OCI-LY7 (cell line): ENCODE data around the gene TBC1D19. TPM values are rescaled to one million over a fixed set of nuclear protein-coding genes. Genes with fewer than 3 reads are reported as not detected.
A peak's percentile ranks its signal among the peaks of the same experiment; 100 is the strongest.

Experiments used
- BruUV-seq: library from RNA; stranded (reverse); fragments of 400-500 nt; replicated peaks from 2 replicates; lab custom pipeline; 2021; lab: Mats Ljungman, UMichigan
- CTCF ChIA-PET: fragments of 300-600 bp; sonication (Branson Sonifier 250); formaldehyde crosslinking; loops from one replicate; lab custom pipeline; 2022; ENCODE audit warnings: antibody characterized with exemption; ENCODE audit not compliant: unreplicated experiment; lab: Charles Lee
- POLR2A ChIA-PET: fragments of 300-600 bp; sonication (Branson Sonifier 250); formaldehyde crosslinking; loops from one replicate; lab custom pipeline; 2022; ENCODE audit warnings: antibody characterized with exemption; lab: Charles Lee
- DNase-seq: peaks from one replicate; pipeline ENCODE4 v3.0.0-alpha.2; 2015; ENCODE audit warnings: low spot score
- H2AFZ ChIP-seq: fragments of 200-600 bp; sonication (generic), shearing (Covaris generic); 2 replicates; pipeline ENCODE4 v1.6.1; 2014; ENCODE audit warnings: mild to moderate bottlenecking, antibody characterized with exemption, low read length, moderate library complexity
- H3K27ac ChIP-seq: fragments of 200-600 bp; sonication (generic); 2 replicates; pipeline ENCODE4 v1.5.1; 2014; ENCODE audit warnings: mixed run types, low read depth, mild to moderate bottlenecking, moderate library complexity, low read length, inconsistent platforms; ENCODE audit not compliant: poor library complexity, severe bottlenecking
- H3K36me3 ChIP-seq: fragments of 200-600 bp; sonication (generic); 2 replicates; pipeline ENCODE4 v1.6.1; 2014; ENCODE audit warnings: mild to moderate bottlenecking, antibody characterized with exemption, low read length, moderate library complexity, mixed read lengths; ENCODE audit not compliant: insufficient read depth
- H3K4me1 ChIP-seq: fragments of 200-600 bp; sonication (generic); 2 replicates; pipeline ENCODE4 v1.5.1; 2014; ENCODE audit warnings: mild to moderate bottlenecking, low read length; ENCODE audit not compliant: insufficient read depth, poor library complexity, severe bottlenecking
- H3K4me2 ChIP-seq: fragments of 200-600 bp; sonication (generic); 2 replicates; pipeline ENCODE4 v1.6.1; 2014; ENCODE audit warnings: mild to moderate bottlenecking, low read length
- H3K4me3 ChIP-seq: fragments of 200-600 bp; sonication (generic); 2 replicates; pipeline ENCODE4 v1.5.1; 2014; ENCODE audit warnings: mild to moderate bottlenecking, low read depth, low read length; ENCODE audit not compliant: poor library complexity, severe bottlenecking
- H3K79me2 ChIP-seq: fragments of 200-600 bp; sonication (generic); 2 replicates; pipeline ENCODE4 v1.6.1; 2016; ENCODE audit warnings: low read depth, mild to moderate bottlenecking, low read length, moderate library complexity, mixed read lengths; ENCODE audit not compliant: insufficient read depth
- H3K9me2 ChIP-seq: fragments of 200-600 bp; sonication (generic); 2 replicates; pipeline ENCODE4 v1.6.1; 2016; ENCODE audit warnings: mild to moderate bottlenecking, low read length, mixed read lengths; ENCODE audit not compliant: insufficient read depth
- H3K9me3 ChIP-seq: fragments of 200-600 bp; sonication (generic); 2 replicates; pipeline ENCODE4 v1.6.1; 2014; ENCODE audit warnings: mild to moderate bottlenecking, mixed run types, low read length, mixed read lengths
- H4K20me1 ChIP-seq: fragments of 200-600 bp; sonication (generic); 2 replicates; pipeline ENCODE4 v1.6.1; 2014; ENCODE audit warnings: mild to moderate bottlenecking, antibody characterized with exemption, low read length, moderate library complexity, mixed read lengths; ENCODE audit not compliant: insufficient read depth
- CTCF ChIP-seq: fragments of 200-600 bp; sonication (generic); conservative IDR thresholded peaks from 2 replicates; pipeline ENCODE4 v1.5.1; 2014; ENCODE audit warnings: mild to moderate bottlenecking, antibody characterized with exemption, low read length, moderate library complexity, mixed read lengths
- EZH2phosphoT487 ChIP-seq: fragments of 200-600 bp; sonication (generic); IDR thresholded peaks from 2 replicates; pipeline ENCODE4 v1.6.1; 2018; ENCODE audit warnings: low read depth, borderline replicate concordance, mild to moderate bottlenecking, mixed run types, antibody characterized with exemption, low read length, moderate library complexity, mixed read lengths
- intact Hi-C: fragments of 100-400 bp; cut with micrococcal nuclease; formaldehyde crosslinking; loops from one replicate; pipeline ENCODE4 v1.10.0; 2022; ENCODE audit not compliant: unreplicated experiment
- total RNA-seq, 2 experiments: library from RNA; depleted of rRNA in 1 of 2; stranded (reverse); fragments of >200 nt in 1 of 2; shearing (Covaris generic) in 1 of 2; gene quantifications; 2 replicates each; pipeline ENCODE4 v1.2.3, GENCODE V29; 2014 to 2022

TBC1D19 gene
- total RNA-seq, 2 experiments from 2014 or later, result 10.1 to 11.0 TPM

GRCh38 chr4:26715636-26716242 lies 131.9 kb downstream of the TBC1D19 start:
- H3K27ac ChIP-seq, result no peak overlapping the region
- H3K4me1 ChIP-seq, result peaks cover 5% of the 10 kb centered on the region
- TF ChIP-seq CTCF (no peak), EZH2phosphoT487 (no peak)
- no peaks in the 10 kb centered on the region for H4K20me1 ChIP-seq
- no TSS peak for BruUV-seq
- H3K9me2 ChIP-seq, result no peaks in the 10 kb centered on the region
- H3K79me2 ChIP-seq, result no peaks in the 10 kb centered on the region
- H3K4me3 ChIP-seq, result no peak overlapping the region
- H3K9me3 ChIP-seq, result no peaks in the 10 kb centered on the region
- no peak for DNase-seq
- H2AFZ ChIP-seq, result no peak overlapping the region
- no peaks in the 10 kb centered on the region for H3K36me3 ChIP-seq
- POLR2A ChIA-PET, result no interaction called here
- intact Hi-C loops, result loop anchor here (5.0 kb wide), 2 partner anchors 93 to 143 kb away; no protein-coding TSS in a partner anchor
- no peak overlapping the region for H3K4me2 ChIP-seq
- CTCF ChIA-PET, result no interaction called here

GRCh38 chr4:26717332-26717731 lies 133.4 kb downstream of the TBC1D19 start:
- CTCF ChIA-PET, result no interaction called here
- Histone ChIP-seq H3K4me1 (peaks cover 13% of the 10 kb centered on the region), H3K9me3 (no peaks in the 10 kb centered on the region), H3K36me3 (no peaks in the 10 kb centered on the region), H3K4me2 (no peak overlapping the region), H2AFZ (no peak overlapping the region), H3K9me2 (no peaks in the 10 kb centered on the region), H4K20me1 (no peaks in the 10 kb centered on the region), H3K4me3 (no peak overlapping the region), H3K79me2 (no peaks in the 10 kb centered on the region), H3K27ac (no peak overlapping the region)
- no peak for DNase-seq
- POLR2A ChIA-PET, result no interaction called here
- TF ChIP-seq EZH2phosphoT487 (no peak), CTCF (no peak)
- intact Hi-C loops, result loop anchor here (5.0 kb wide), 2 partner anchors 95 to 145 kb away; no protein-coding TSS in a partner anchor
- BruUV-seq, result no TSS peak

GRCh38 chr4:26719954-26720552 lies 136.2 kb downstream of the TBC1D19 start:
- no peak overlapping the region for H3K4me3 ChIP-seq
- H3K36me3 ChIP-seq, result no peaks in the 10 kb centered on the region; the same call in 1 of the 2 replicates
- H3K27ac ChIP-seq, result no peak overlapping the region
- BruUV-seq, result no TSS peak
- H3K9me2 ChIP-seq, result no peaks in the 10 kb centered on the region
- no peaks in the 10 kb centered on the region for H3K9me3 ChIP-seq
- no peaks in the 10 kb centered on the region for H3K79me2 ChIP-seq
- no peak for TF ChIP-seq EZH2phosphoT487
- TF ChIP-seq CTCF, result peak; percentile 97
- H2AFZ ChIP-seq, result no peak overlapping the region
- intact Hi-C loops, result loop anchor here (1.0 to 10.0 kb wide), 6 partner anchors 98 to 395 kb away; partner anchors contain the start of genes RBPJ and STIM2
- CTCF ChIA-PET, result interaction anchor here (1.3 kb wide), 1 partner anchor 66 kb away, joined by 3 read pairs; no protein-coding TSS in a partner anchor
- H3K4me2 ChIP-seq, result no peak overlapping the region
- H4K20me1 ChIP-seq, result no peaks in the 10 kb centered on the region
- DNase-seq, result peak; percentile 49
- H3K4me1 ChIP-seq, result peaks cover 36% of the 10 kb centered on the region
- POLR2A ChIA-PET, result interaction anchor here (0.5 to 3.6 kb wide), 4 partner anchors 23 to 287 kb away, joined by 3 to 15 read pairs (median 3); no protein-coding TSS in a partner anchor
